SKM-1 treated with dmso at 0.1 percent for 144 hours (cell line): Measurements from ENCODE around the gene SMAD3.

Source experiments
- DNase-seq: peaks from one replicate; lab custom pipeline; 2025; ENCODE audit not compliant: unreplicated experiment; lab: John Stamatoyannopoulos, UW

The SMAD3 gene

GRCh38 chr15:67095912-67096311 lies 30.5 kb downstream of the SMAD3 start:
- no peak for DNase-seq

GRCh38 chr15:67096546-67097294 lies 31.3 kb downstream of the SMAD3 start:
- DNase-seq, result no peak

- DNase-seq, result no peak
Observed at GRCh38 chr15:67097424-67097823, 32.0 kb downstream of the SMAD3 start.

GRCh38 chr15:67097930-67098740 lies 32.7 kb downstream of the SMAD3 start:
- peak; percentile 40 for DNase-seq

GRCh38 chr15:67098768-67099282 lies 33.4 kb downstream of the SMAD3 start:
- DNase-seq, result no peak

- no peak for DNase-seq
Observed at GRCh38 chr15:67100124-67100791, 34.9 kb downstream of the SMAD3 start.

GRCh38 chr15:67100801-67101581 lies 35.6 kb downstream of the SMAD3 start:
- no peak for DNase-seq

- no peak for DNase-seq
Observed at GRCh38 chr15:67101911-67102598, 36.7 kb downstream of the SMAD3 start.

GRCh38 chr15:67102599-67102929 lies 37.2 kb downstream of the SMAD3 start:
- DNase-seq, result no peak

GRCh38 chr15:67103021-67103420 lies 37.6 kb downstream of the SMAD3 start:
- DNase-seq, result no peak

GRCh38 chr15:67103432-67103831 lies 38.0 kb downstream of the SMAD3 start:
- DNase-seq, result no peak

GRCh38 chr15:67103869-67104268 lies 38.5 kb downstream of the SMAD3 start:
- DNase-seq, result no peak

GRCh38 chr15:67104510-67104909 lies 39.1 kb downstream of the SMAD3 start:
- DNase-seq, result no peak

GRCh38 chr15:67105065-67105951 lies 39.9 kb downstream of the SMAD3 start:
- DNase-seq, result no peak

GRCh38 chr15:67105991-67106763 lies 40.8 kb downstream of the SMAD3 start:
- no peak for DNase-seq

GRCh38 chr15:67106764-67107013 lies 41.3 kb downstream of the SMAD3 start:
- DNase-seq, result no peak

- no peak for DNase-seq
Observed at GRCh38 chr15:67107014-67107812, 41.8 kb downstream of the SMAD3 start.
